WTC11 (cell line): ENCODE measurements around the gene KBTBD13. TPM values are rescaled to one million over a fixed set of nuclear protein-coding genes. Genes with fewer than 3 reads are reported as not detected.

Experiments
- ATAC-seq: fragments of 200-7000 bp; cut with Tn5 transposase; 2 replicates; pipeline ENCODE4 v1.10.0; 2021; ENCODE audit warnings: mild to moderate bottlenecking, moderate library complexity
- CTCF ChIA-PET: fragments of 300-600 bp; sonication (Branson Sonifier 250); formaldehyde crosslinking; loops from one replicate; lab custom pipeline; 2021; ENCODE audit warnings: antibody characterized with exemption; lab: Charles Lee
- POLR2A ChIA-PET: fragments of 350-600 bp; sonication (Branson Sonifier 250); formaldehyde crosslinking; loops from one replicate; lab custom pipeline; 2021; ENCODE audit warnings: antibody characterized with exemption; lab: Charles Lee
- DNase-seq: peaks from one replicate; pipeline ENCODE4 v3.0.0; 2021; ENCODE audit warnings: low spot score
- H3K27ac Mint-ChIP-seq: 2 replicates; pipeline ENCODE4 v1.8.0; 2021; ENCODE audit warnings: mixed read lengths
- H3K27me3 Mint-ChIP-seq: 2 replicates; pipeline ENCODE4 v1.8.0; 2021; ENCODE audit warnings: low read depth, mild to moderate bottlenecking, moderate library complexity, mixed read lengths
- H3K36me3 Mint-ChIP-seq: 2 replicates; pipeline ENCODE4 v1.8.0; 2021; ENCODE audit warnings: mixed read lengths
- H3K4me1 Mint-ChIP-seq: 2 replicates; pipeline ENCODE4 v1.8.0; 2022; ENCODE audit warnings: mixed read lengths
- H3K4me3 Mint-ChIP-seq: 2 replicates; pipeline ENCODE4 v1.8.0; 2021; ENCODE audit warnings: mild to moderate bottlenecking, moderate library complexity, mixed read lengths
- H3K9me3 Mint-ChIP-seq: 2 replicates; pipeline ENCODE4 v1.8.0; 2021; ENCODE audit warnings: mixed read lengths
- ATF2 ChIP-seq: sonication (generic); formaldehyde crosslinking; IDR thresholded peaks from 2 replicates; pipeline ENCODE4 v1.8.1; 2022; ENCODE audit warnings: low read depth, missing genetic modification reagents, borderline replicate concordance
- EMX1 ChIP-seq: fragments of 250-450 bp; sonication (Bioruptor Pico); IDR thresholded peaks from 2 replicates; pipeline ENCODE4 v1.8.0; 2021; ENCODE audit warnings: mild to moderate bottlenecking
- ESRRA ChIP-seq: sonication (generic); formaldehyde crosslinking; IDR thresholded peaks from 2 replicates; pipeline ENCODE4 v1.8.1; 2022; ENCODE audit warnings: mild to moderate bottlenecking, missing genetic modification reagents, borderline replicate concordance
- ETV6 ChIP-seq: sonication (generic); formaldehyde crosslinking; IDR thresholded peaks from 2 replicates; pipeline ENCODE4 v1.8.1; 2022; ENCODE audit warnings: mild to moderate bottlenecking, missing genetic modification reagents
- FOXK1 ChIP-seq: sonication (generic); formaldehyde crosslinking; IDR thresholded peaks from 2 replicates; pipeline ENCODE4 v1.8.0; 2022; ENCODE audit warnings: mild to moderate bottlenecking, moderate library complexity, missing genetic modification reagents
- FOXP1 ChIP-seq: sonication (generic); formaldehyde crosslinking; IDR thresholded peaks from 2 replicates; pipeline ENCODE4 v1.8.0; 2022; ENCODE audit warnings: missing genetic modification reagents, mild to moderate bottlenecking, moderate library complexity, borderline replicate concordance
- GABPB1 ChIP-seq: sonication (generic); formaldehyde crosslinking; IDR thresholded peaks from 2 replicates; pipeline ENCODE4 v1.8.1; 2023; ENCODE audit warnings: mild to moderate bottlenecking, missing genetic modification reagents
- HMGA2 ChIP-seq: fragments of 250-450 bp; sonication (Bioruptor Pico); IDR thresholded peaks from 2 replicates; pipeline ENCODE4 v1.4.0; 2021; ENCODE audit warnings: mild to moderate bottlenecking, moderate library complexity
- JAZF1 ChIP-seq: fragments of 250-450 bp; sonication (Bioruptor Pico); IDR thresholded peaks from 2 replicates; pipeline ENCODE4 v1.9.0; 2021; ENCODE audit warnings: moderate library complexity, mild to moderate bottlenecking, inconsistent platforms
- JUN ChIP-seq: sonication (generic); formaldehyde crosslinking; IDR thresholded peaks from 2 replicates; pipeline ENCODE4 v1.8.0; 2023; ENCODE audit warnings: mild to moderate bottlenecking, missing genetic modification reagents
- NFATC4 ChIP-seq: fragments of 250-450 bp; sonication (Bioruptor Pico); IDR thresholded peaks from 2 replicates; pipeline ENCODE4 v1.9.0; 2021; ENCODE audit warnings: mild to moderate bottlenecking
- NFE2L1 ChIP-seq: sonication (generic); formaldehyde crosslinking; IDR thresholded peaks from 2 replicates; pipeline ENCODE4 v1.8.1; 2023; ENCODE audit warnings: missing genetic modification reagents
- SMAD3 ChIP-seq: sonication (generic); formaldehyde crosslinking; IDR thresholded peaks from 2 replicates; pipeline ENCODE4 v1.8.0; 2022; ENCODE audit warnings: missing genetic modification reagents, mild to moderate bottlenecking, borderline replicate concordance
- ZBTB21 ChIP-seq: sonication (generic); formaldehyde crosslinking; IDR thresholded peaks from 2 replicates; pipeline ENCODE4 v1.8.1; 2023; ENCODE audit warnings: mild to moderate bottlenecking, missing genetic modification reagents, borderline replicate concordance
- ZNF423 ChIP-seq: fragments of 250-450 bp; sonication (Bioruptor Pico); IDR thresholded peaks from 2 replicates; pipeline ENCODE4 v2.1.2; 2022; ENCODE audit warnings: mild to moderate bottlenecking, moderate library complexity
- ZNF671 ChIP-seq: fragments of 250-450 bp; sonication (Bioruptor Pico); IDR thresholded peaks from 2 replicates; pipeline ENCODE4 v1.8.0; 2021; ENCODE audit warnings: mild to moderate bottlenecking
- total RNA-seq: library from RNA; stranded (reverse); gene quantifications from 3 replicates; pipeline ENCODE4 v1.2.3, GENCODE V29; 2021
- TF ChIP-seq, protein P1 (sequence below): fragments of 250-450 bp; sonication (Bioruptor Pico); IDR thresholded peaks from 2 replicates; pipeline ENCODE4 v1.9.0; 2021; ENCODE audit warnings: mild to moderate bottlenecking, borderline replicate concordance
- TF ChIP-seq, protein P2 (sequence below): sonication (generic); formaldehyde crosslinking; IDR thresholded peaks from 2 replicates; pipeline ENCODE4 v1.8.1; 2022; ENCODE audit warnings: mild to moderate bottlenecking, moderate library complexity, missing genetic modification reagents

The KBTBD13 gene
- total RNA-seq, 1 experiment from 2014 or later: not detected

DNA sequence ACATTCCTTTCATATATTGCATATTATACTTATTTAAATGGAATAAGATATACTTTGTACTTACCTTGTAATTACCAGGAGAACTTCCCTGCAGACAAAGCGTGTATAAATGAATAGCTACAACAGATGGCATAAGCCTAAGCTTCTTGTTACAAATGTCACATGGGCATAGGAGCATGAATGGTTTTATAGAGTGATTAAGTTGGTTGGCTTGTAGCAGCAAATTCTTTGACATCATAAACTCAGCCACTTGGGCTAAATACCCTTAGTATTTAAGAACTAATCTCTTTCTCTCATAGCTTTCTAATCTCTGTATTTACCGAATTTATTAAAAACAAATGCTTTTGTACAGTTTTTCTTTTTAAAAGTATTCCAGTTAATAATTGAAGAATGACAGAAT, 38.5 kb downstream of the KBTBD13 start, which contains the start of gene UBAP1L (continued):
- TF ChIP-seq, protein P1, sequence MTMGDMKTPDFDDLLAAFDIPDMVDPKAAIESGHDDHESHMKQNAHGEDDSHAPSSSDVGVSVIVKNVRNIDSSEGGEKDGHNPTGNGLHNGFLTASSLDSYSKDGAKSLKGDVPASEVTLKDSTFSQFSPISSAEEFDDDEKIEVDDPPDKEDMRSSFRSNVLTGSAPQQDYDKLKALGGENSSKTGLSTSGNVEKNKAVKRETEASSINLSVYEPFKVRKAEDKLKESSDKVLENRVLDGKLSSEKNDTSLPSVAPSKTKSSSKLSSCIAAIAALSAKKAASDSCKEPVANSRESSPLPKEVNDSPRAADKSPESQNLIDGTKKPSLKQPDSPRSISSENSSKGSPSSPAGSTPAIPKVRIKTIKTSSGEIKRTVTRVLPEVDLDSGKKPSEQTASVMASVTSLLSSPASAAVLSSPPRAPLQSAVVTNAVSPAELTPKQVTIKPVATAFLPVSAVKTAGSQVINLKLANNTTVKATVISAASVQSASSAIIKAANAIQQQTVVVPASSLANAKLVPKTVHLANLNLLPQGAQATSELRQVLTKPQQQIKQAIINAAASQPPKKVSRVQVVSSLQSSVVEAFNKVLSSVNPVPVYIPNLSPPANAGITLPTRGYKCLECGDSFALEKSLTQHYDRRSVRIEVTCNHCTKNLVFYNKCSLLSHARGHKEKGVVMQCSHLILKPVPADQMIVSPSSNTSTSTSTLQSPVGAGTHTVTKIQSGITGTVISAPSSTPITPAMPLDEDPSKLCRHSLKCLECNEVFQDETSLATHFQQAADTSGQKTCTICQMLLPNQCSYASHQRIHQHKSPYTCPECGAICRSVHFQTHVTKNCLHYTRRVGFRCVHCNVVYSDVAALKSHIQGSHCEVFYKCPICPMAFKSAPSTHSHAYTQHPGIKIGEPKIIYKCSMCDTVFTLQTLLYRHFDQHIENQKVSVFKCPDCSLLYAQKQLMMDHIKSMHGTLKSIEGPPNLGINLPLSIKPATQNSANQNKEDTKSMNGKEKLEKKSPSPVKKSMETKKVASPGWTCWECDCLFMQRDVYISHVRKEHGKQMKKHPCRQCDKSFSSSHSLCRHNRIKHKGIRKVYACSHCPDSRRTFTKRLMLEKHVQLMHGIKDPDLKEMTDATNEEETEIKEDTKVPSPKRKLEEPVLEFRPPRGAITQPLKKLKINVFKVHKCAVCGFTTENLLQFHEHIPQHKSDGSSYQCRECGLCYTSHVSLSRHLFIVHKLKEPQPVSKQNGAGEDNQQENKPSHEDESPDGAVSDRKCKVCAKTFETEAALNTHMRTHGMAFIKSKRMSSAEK (CRISPR knock-in tag): no peak
- TF ChIP-seq, protein P2, sequence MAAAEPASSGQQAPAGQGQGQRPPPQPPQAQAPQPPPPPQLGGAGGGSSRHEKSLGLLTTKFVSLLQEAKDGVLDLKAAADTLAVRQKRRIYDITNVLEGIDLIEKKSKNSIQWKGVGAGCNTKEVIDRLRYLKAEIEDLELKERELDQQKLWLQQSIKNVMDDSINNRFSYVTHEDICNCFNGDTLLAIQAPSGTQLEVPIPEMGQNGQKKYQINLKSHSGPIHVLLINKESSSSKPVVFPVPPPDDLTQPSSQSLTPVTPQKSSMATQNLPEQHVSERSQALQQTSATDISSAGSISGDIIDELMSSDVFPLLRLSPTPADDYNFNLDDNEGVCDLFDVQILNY (CRISPR knock-in tag): no peak

- peaks cover 28% of the 10 kb centered on the region for H3K36me3 Mint-ChIP-seq
- H3K4me1 Mint-ChIP-seq: no peaks in the 10 kb centered on the region
- no peak overlapping the region for H3K4me3 Mint-ChIP-seq
- ChIA-PET POLR2A (no interaction called here), CTCF (interaction anchor here (1.1 to 1.4 kb wide), 2 partner anchors 14 to 82 kb away, joined by 3 to 7 read pairs; no protein-coding TSS in a partner anchor)
- no peak for TF ChIP-seq ATF2
- no peak for TF ChIP-seq ETV6 (CRISPR knock-in tag)
- no peak for TF ChIP-seq HMGA2 (CRISPR knock-in tag)
- no peak for TF ChIP-seq JUN (CRISPR knock-in tag)
- no peak for TF ChIP-seq NFATC4
- TF ChIP-seq GABPB1 (CRISPR knock-in tag): no peak
- TF ChIP-seq SMAD3 (CRISPR knock-in tag): no peak
- no peak for TF ChIP-seq FOXK1 (CRISPR knock-in tag)
- no peak for TF ChIP-seq NFE2L1 (CRISPR knock-in tag)
- TF ChIP-seq ZBTB21: no peak
- TF ChIP-seq JAZF1 (CRISPR knock-in tag): no peak
- TF ChIP-seq FOXP1: no peak
- TF ChIP-seq ESRRA (CRISPR knock-in tag): no peak
- no peak for TF ChIP-seq ZNF671
- no peak for TF ChIP-seq ZNF423 (CRISPR knock-in tag)
- TF ChIP-seq EMX1 (CRISPR knock-in tag): no peak
- no peaks in the 10 kb centered on the region for H3K9me3 Mint-ChIP-seq
- H3K27ac Mint-ChIP-seq: no peak overlapping the region
- no peaks in the 10 kb centered on the region for H3K27me3 Mint-ChIP-seq
- ATAC-seq (no peak), DNase-seq (no peak)
Measured at GRCh38 chr15:65115542-65115941, 39.0 kb downstream of the KBTBD13 start.

Other genes starting within 250 kb of the KBTBD13 start
- gene PLEKHO2, start 234.8 kb upstream of the KBTBD13 start, total RNA-seq: 21.6 to 22.1 TPM (median 21.9 TPM) in 3 replicates
- 6.1 to 7.9 TPM (median 7.4 TPM) in 3 replicates for gene ANKDD1A, start 164.8 kb upstream of the KBTBD13 start, total RNA-seq
- gene SPG21, start 86.8 kb upstream of the KBTBD13 start, total RNA-seq: 69.9 to 84.0 TPM (median 79.9 TPM) in 3 replicates
- 22.3 to 28.8 TPM (median 26.7 TPM) in 3 replicates for gene MTFMT, start 47.1 kb upstream of the KBTBD13 start, total RNA-seq
- gene SLC51B, start 31.4 kb upstream of the KBTBD13 start, total RNA-seq: not detected in 3 replicates
- 5.6 to 6.8 TPM (median 6.5 TPM) in 3 replicates for gene RASL12, start 8.8 kb upstream of the KBTBD13 start, total RNA-seq
- 2.0 to 2.9 TPM (median 2.2 TPM) in 3 replicates for gene UBAP1L, start 38.5 kb downstream of the KBTBD13 start, total RNA-seq
- 23.5 to 25.4 TPM (median 25.4 TPM) in 3 replicates for gene PDCD7, start 57.1 kb downstream of the KBTBD13 start, total RNA-seq
- 57.9 to 68.7 TPM (median 61.5 TPM) in 3 replicates for gene CLPX, start 108.6 kb downstream of the KBTBD13 start, total RNA-seq
- not detected in 3 replicates for gene CILP, start 134.7 kb downstream of the KBTBD13 start, total RNA-seq
- gene PARP16, start 210.1 kb downstream of the KBTBD13 start, total RNA-seq: 4.7 to 6.2 TPM (median 5.8 TPM) in 3 replicates
- not detected in 3 replicates for gene RNU5A-1, start 219.3 kb downstream of the KBTBD13 start, total RNA-seq
- 9.7 to 10.4 TPM in 2 of 3 replicates, not detected in the other for gene RNU5B-1, start 227.9 kb downstream of the KBTBD13 start, total RNA-seq